A673 (cell line): ENCODE data around the gene ITGB8. TPM values are rescaled to one million over a fixed set of nuclear protein-coding genes. Genes with fewer than 3 reads are reported as not detected.

Experiments used
- BruUV-seq: library from RNA; stranded (reverse); fragments of 400-500 nt; replicated peaks from 2 replicates; lab custom pipeline; 2021; lab: Mats Ljungman, UMichigan
- CTCF ChIA-PET: fragments of 300-600 bp; sonication (Branson Sonifier 250); formaldehyde crosslinking; loops from one replicate; lab custom pipeline; 2022; ENCODE audit warnings: antibody characterized with exemption; lab: Charles Lee
- POLR2A ChIA-PET: fragments of 300-600 bp; sonication (Branson Sonifier 250); formaldehyde crosslinking; loops from one replicate; lab custom pipeline; 2022; ENCODE audit warnings: antibody characterized with exemption; ENCODE audit not compliant: low non-redundant PET; lab: Charles Lee
- DNase-seq: peaks from one replicate; pipeline ENCODE4 v3.0.0-alpha.2; 2015; ENCODE audit warnings: low spot score
- H3K27ac ChIP-seq: fragments of 200-600 bp; sonication (generic); 2 replicates; pipeline ENCODE4 v1.5.1; 2016; ENCODE audit warnings: mixed run types, low read depth, mild to moderate bottlenecking, mixed read lengths, antibody characterized with exemption, low read length; ENCODE audit not compliant: poor library complexity, severe bottlenecking
- H3K27me3 ChIP-seq: fragments of 200-600 bp; sonication (generic); replicated peaks from 2 replicates; pipeline ENCODE4 v1.6.1; 2017; ENCODE audit warnings: mixed run types, low read depth, mild to moderate bottlenecking, mixed read lengths, antibody characterized with exemption, low read length; ENCODE audit not compliant: insufficient read depth, poor library complexity
- H3K36me3 ChIP-seq: fragments of 200-600 bp; sonication (generic); 2 replicates; pipeline ENCODE4 v1.6.1; 2016; ENCODE audit warnings: mixed run types, mild to moderate bottlenecking, mixed read lengths, antibody characterized with exemption, low read length; ENCODE audit not compliant: insufficient read depth, poor library complexity, severe bottlenecking
- H3K4me1 ChIP-seq: fragments of 200-600 bp; sonication (generic); 2 replicates; pipeline ENCODE4 v1.6.1; 2017; ENCODE audit warnings: mixed run types, mild to moderate bottlenecking, mixed read lengths, antibody characterized with exemption, low read length; ENCODE audit not compliant: insufficient read depth, poor library complexity, severe bottlenecking
- H3K4me3 ChIP-seq: fragments of 200-600 bp; sonication (generic); 2 replicates; pipeline ENCODE4 v1.5.1; 2016; ENCODE audit warnings: low read depth, mixed run types, mild to moderate bottlenecking, mixed read lengths, low read length; ENCODE audit not compliant: poor library complexity, severe bottlenecking
- H3K9me3 ChIP-seq: fragments of 200-600 bp; sonication (generic); 2 replicates; pipeline ENCODE4 v1.6.1; 2016; ENCODE audit warnings: mixed run types, low read depth, mild to moderate bottlenecking, mixed read lengths, antibody characterized with exemption, low read length; ENCODE audit not compliant: poor library complexity, severe bottlenecking
- EZH2 ChIP-seq: fragments of 200-600 bp; sonication (generic); IDR thresholded peaks from 2 replicates; pipeline ENCODE4 v1.6.1; 2017; ENCODE audit warnings: borderline replicate concordance, low read depth, mild to moderate bottlenecking, mixed read lengths, antibody characterized with exemption, low read length; ENCODE audit not compliant: poor library complexity, severe bottlenecking
- intact Hi-C: fragments of 100-400 bp; cut with micrococcal nuclease; formaldehyde crosslinking; loops from one replicate; pipeline ENCODE4 v1.10.0; 2022; ENCODE audit not compliant: unreplicated experiment
- total RNA-seq: library from RNA; stranded (reverse); gene quantifications from 2 replicates; pipeline ENCODE4 v1.2.3, GENCODE V29; 2021
- TF ChIP-seq, protein P1 (sequence below): fragments of 300-800, 200-600 bp; sonication (generic); conservative IDR thresholded peaks from 2 replicates; pipeline ENCODE4 v1.5.1; 2017; ENCODE audit warnings: low read depth, mild to moderate bottlenecking, antibody characterized with exemption, low read length, moderate library complexity, mixed read lengths

The ITGB8 gene
- total RNA-seq, 1 experiment from 2014 or later = 1.3 TPM

DNA sequence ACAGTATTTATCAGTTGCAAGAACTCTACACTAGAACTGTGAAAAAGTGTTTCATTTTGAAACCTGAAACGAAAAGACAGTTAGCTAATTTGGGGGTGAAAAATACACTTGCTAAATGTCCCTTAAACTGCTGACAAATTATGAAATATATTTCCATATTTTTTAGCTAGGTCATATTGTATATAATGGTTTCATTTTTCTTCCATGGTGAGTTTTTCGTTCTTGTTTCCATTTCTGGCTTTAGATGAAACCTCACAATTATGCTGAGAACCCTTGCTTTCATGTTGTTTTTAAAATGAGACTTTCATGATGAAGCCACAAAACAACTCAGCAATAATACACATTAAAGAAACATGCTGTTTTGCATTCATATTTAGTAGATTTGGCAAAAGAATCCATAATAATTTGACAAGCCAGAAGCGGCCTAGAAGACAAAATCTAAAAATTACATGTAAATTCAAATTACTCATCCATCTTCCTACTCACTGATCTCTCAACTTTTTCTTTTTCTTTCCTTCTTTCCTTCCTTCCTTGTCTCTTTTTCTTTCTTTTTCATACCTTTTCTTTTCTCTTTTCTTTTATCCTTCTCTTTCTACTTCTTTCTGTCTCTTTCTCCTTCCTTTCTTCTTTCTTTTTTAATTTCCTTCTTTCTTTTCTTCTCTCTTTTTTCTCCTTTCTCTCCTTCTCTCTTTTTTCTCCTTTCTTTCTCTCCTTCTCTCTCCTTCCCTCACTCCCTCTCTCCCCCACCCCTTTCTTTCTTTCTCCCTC, 46.5 kb upstream of the ITGB8 start:
- peaks cover 5% of the 10 kb centered on the region for H3K4me1 ChIP-seq
- DNase-seq = no peak
- no peaks in the 10 kb centered on the region for H3K9me3 ChIP-seq
- H3K27me3 ChIP-seq = no peaks in the 10 kb centered on the region
- ChIA-PET POLR2A (no interaction called here), CTCF (no interaction called here)
- no peaks in the 10 kb centered on the region for H3K36me3 ChIP-seq
- no TSS peak for BruUV-seq
- no peak for TF ChIP-seq EZH2
- TF ChIP-seq, protein P1, sequence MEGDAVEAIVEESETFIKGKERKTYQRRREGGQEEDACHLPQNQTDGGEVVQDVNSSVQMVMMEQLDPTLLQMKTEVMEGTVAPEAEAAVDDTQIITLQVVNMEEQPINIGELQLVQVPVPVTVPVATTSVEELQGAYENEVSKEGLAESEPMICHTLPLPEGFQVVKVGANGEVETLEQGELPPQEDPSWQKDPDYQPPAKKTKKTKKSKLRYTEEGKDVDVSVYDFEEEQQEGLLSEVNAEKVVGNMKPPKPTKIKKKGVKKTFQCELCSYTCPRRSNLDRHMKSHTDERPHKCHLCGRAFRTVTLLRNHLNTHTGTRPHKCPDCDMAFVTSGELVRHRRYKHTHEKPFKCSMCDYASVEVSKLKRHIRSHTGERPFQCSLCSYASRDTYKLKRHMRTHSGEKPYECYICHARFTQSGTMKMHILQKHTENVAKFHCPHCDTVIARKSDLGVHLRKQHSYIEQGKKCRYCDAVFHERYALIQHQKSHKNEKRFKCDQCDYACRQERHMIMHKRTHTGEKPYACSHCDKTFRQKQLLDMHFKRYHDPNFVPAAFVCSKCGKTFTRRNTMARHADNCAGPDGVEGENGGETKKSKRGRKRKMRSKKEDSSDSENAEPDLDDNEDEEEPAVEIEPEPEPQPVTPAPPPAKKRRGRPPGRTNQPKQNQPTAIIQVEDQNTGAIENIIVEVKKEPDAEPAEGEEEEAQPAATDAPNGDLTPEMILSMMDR = no peak
- H3K4me3 ChIP-seq = no peak overlapping the region
- H3K27ac ChIP-seq = no peak overlapping the region
- intact Hi-C loops = no loop called here

DNA sequence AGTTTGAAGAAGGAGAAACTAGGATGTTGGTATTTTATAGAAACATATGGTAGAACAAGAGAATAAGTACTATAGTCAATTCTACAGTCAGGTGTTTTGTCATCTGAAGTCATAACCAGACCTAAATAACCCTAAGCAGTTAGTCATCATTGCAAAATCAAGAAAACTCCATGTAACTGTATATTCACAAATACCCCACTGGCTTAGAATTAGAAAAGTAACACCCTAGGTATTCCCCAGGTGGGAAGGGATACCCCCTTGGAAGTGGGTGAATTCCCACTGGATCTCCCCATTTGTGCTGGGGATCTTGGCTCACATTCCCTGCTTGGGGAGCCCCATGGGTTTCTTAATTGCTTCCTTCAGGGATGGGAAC, 45.9 kb upstream of the ITGB8 start:
- no peak overlapping the region for H3K4me3 ChIP-seq
- peaks cover 5% of the 10 kb centered on the region for H3K4me1 ChIP-seq
- H3K27ac ChIP-seq = no peak overlapping the region
- intact Hi-C loops = no loop called here
- H3K9me3 ChIP-seq = no peaks in the 10 kb centered on the region
- no peaks in the 10 kb centered on the region for H3K36me3 ChIP-seq
- no peak for DNase-seq
- ChIA-PET CTCF (no interaction called here), POLR2A (no interaction called here)
- BruUV-seq = no TSS peak
- TF ChIP-seq EZH2 = no peak
- TF ChIP-seq, protein P1 = no peak
- H3K27me3 ChIP-seq = no peaks in the 10 kb centered on the region

DNA sequence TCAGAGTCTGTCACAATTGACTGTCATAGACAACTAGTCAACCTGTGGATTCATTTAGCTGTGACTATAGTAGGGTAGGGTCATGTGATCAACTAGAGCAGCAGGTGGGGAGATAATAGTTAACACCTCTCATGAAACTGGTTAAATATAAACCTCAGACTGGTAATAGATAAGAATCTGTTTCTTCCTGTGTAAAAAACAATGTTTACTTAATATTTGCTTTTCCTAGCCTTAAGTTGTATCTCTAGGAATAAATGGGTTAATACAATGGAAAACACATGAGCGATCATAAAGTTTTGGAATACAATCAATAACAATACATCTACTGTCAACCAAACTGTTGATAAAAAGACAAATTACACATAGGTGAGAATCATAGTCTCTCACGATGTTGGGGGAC, 43.4 kb upstream of the ITGB8 start:
- Histone ChIP-seq H3K9me3 (no peaks in the 10 kb centered on the region), H3K4me1 (peaks cover 5% of the 10 kb centered on the region), H3K36me3 (no peaks in the 10 kb centered on the region), H3K27ac (no peak overlapping the region), H3K27me3 (no peaks in the 10 kb centered on the region), H3K4me3 (no peak overlapping the region)
- CTCF ChIA-PET = no interaction called here
- POLR2A ChIA-PET = no interaction called here
- DNase-seq = no peak
- TF ChIP-seq EZH2 = no peak
- TF ChIP-seq, protein P1 = no peak
- intact Hi-C loops = no loop called here
- BruUV-seq = no TSS peak
